Thoracic aorta (tissue), 2 donors: ENCODE results near the gene LTBP1. TPM values are rescaled to one million over a fixed set of nuclear protein-coding genes. Genes with fewer than 3 reads are reported as not detected.

ENCODE experiments used
- ATAC-seq: fragments of 150-250 bp; one replicate; pipeline ENCODE4 v1.8.0; 2017; ENCODE audit warnings: low read depth; ENCODE audit not compliant: insufficient number of reproducible peaks, low FRiP score
- DNase-seq: peaks from one replicate; pipeline ENCODE4 v3.0.0-alpha.2; 2020; ENCODE audit warnings: low spot score
- H3K27ac ChIP-seq, 2 donors: fragments of 200-600 bp; sonication (generic); 1 replicate in 1 of 2; 2 replicates in 1 of 2; pipeline ENCODE4 v1.5.1; 2016; ENCODE audit warnings: mild to moderate bottlenecking in 2 of 2, moderate library complexity in 2 of 2
- H3K27me3 ChIP-seq: fragments of 200-600 bp; sonication (generic); replicated peaks from 2 replicates; pipeline ENCODE4 v1.6.0; 2016; ENCODE audit warnings: mild to moderate bottlenecking; ENCODE audit not compliant: insufficient read depth
- H3K36me3 ChIP-seq: fragments of 200-600 bp; sonication (generic); one replicate; pipeline ENCODE4 v1.5.1; 2016
- H3K4me1 ChIP-seq, 2 donors: fragments of 200-600 bp; sonication (generic); 1 replicate in 1 of 2; 2 replicates in 1 of 2; pipeline versions ENCODE4 v1.5.1 to v1.6.0; 2016; ENCODE audit warnings: low read depth in 2 of 2, mild to moderate bottlenecking in 1 of 2; ENCODE audit not compliant: control insufficient read depth in 1 of 2
- H3K4me3 ChIP-seq: fragments of 200-600 bp; sonication (generic); 2 replicates; pipeline ENCODE4 v1.5.1; 2016; ENCODE audit warnings: mild to moderate bottlenecking
- H3K9me3 ChIP-seq: fragments of 200-600 bp; sonication (generic); 2 replicates; pipeline ENCODE4 v1.5.1; 2016
- CTCF ChIP-seq: fragments of 200-600 bp; sonication (generic); IDR thresholded peaks from one replicate; pipeline ENCODE4 v1.5.1; 2019; ENCODE audit warnings: antibody characterized with exemption
- total RNA-seq, 2 donors: library from RNA; depleted of rRNA; stranded (reverse); fragments of >200 nt; gene quantifications; one replicate each; pipeline versions ENCODE4 v1.1.0 to v1.2.3, GENCODE V29; 2016

LTBP1 gene
- total RNA-seq, 2 donors from 2014 or later, result 584 to 786 TPM

GRCh38 chr2:33220533-33220932 lies 273.8 kb downstream of the LTBP1 start:
- ATAC-seq (no peak), DNase-seq (no peak)
- Histone ChIP-seq H3K4me3 (no peak overlapping the region), H3K27ac (peak overlapping the region; percentile 66 to 93), H3K27me3 (no peaks in the 10 kb centered on the region), H3K36me3 (peaks cover 19% of the 10 kb centered on the region), H3K9me3 (no peaks in the 10 kb centered on the region), H3K4me1 (peaks cover 47 to 96% of the 10 kb centered on the region in 2 donors)
- TF ChIP-seq CTCF, result no peak

- H3K4me1 ChIP-seq, result peaks cover 42 to 96% of the 10 kb centered on the region in 2 donors
- peak overlapping the region; percentile 66 to 93 for H3K27ac ChIP-seq
- DNase-seq, result no peak
- no peak for ATAC-seq
- no peak for TF ChIP-seq CTCF
- no peak overlapping the region for H3K4me3 ChIP-seq
- H3K27me3 ChIP-seq, result no peaks in the 10 kb centered on the region
- peaks cover 20% of the 10 kb centered on the region for H3K36me3 ChIP-seq
- no peaks in the 10 kb centered on the region for H3K9me3 ChIP-seq
Measured at GRCh38 chr2:33221046-33221784, 274.5 kb downstream of the LTBP1 start.

DNA sequence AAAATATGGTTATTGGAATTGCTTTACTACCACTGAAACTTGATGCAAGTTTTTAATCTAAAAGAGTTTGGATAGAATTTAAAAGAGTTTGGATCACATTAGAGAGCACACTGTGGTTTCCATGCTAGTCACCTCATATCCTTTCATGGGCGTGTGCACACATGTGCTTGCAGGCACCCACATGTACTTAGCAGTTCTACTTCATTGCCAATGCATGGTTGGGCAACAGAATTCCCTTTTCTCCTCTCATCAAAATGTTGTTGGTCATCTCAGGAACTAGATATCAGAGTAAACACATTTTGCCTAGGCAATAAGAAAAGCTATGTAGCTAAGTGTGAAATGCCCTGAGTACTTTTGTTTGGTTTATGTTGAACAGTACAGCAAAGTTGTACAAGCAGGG lies 275.6 kb downstream of the LTBP1 start:
- peak overlapping the region; percentile 21 to 93 for H3K27ac ChIP-seq
- TF ChIP-seq CTCF, result no peak
- DNase-seq, result no peak

DNA sequence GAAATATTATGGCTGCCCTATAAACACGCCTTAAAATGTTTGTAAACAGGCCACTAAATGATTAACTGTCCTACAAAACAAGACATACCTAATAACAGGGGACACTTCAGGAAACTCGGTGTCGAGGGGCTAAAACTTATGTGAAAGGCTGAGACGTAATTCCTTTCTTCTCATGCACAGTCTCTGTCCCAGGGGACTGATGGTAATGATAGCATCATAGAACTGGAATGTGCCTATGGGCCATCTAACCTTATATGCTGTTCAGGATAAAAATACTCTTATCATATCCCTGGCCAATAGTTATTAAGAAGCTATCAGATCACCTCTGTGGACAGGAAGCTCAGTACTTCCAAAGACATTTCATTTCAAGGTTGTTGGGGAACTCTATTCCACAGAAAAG lies 277.1 kb downstream of the LTBP1 start:
- ATAC-seq, result no peak

More for the DNA sequence above, 275.6 kb downstream of the LTBP1 start:
- Histone ChIP-seq H3K27me3 (no peaks in the 10 kb centered on the region), H3K9me3 (no peaks in the 10 kb centered on the region), H3K4me1 (peaks cover 42 to 96% of the 10 kb centered on the region in 2 donors), H3K36me3 (peaks cover 23% of the 10 kb centered on the region), H3K4me3 (no peak overlapping the region)
- ATAC-seq, result no peak

GRCh38 chr2:33225350-33225749 lies 278.6 kb downstream of the LTBP1 start:
- peaks cover 23% of the 10 kb centered on the region for H3K36me3 ChIP-seq
- no peaks in the 10 kb centered on the region for H3K9me3 ChIP-seq
- no peak for DNase-seq
- H3K4me1 ChIP-seq, result peaks cover 45 to 94% of the 10 kb centered on the region in 2 donors
- H3K27ac ChIP-seq, result peak overlapping the region; percentile 65 to 93
- ATAC-seq, result no peak
- no peak for TF ChIP-seq CTCF
- no peak overlapping the region for H3K4me3 ChIP-seq
- H3K27me3 ChIP-seq, result no peaks in the 10 kb centered on the region

More for the DNA sequence above, 277.1 kb downstream of the LTBP1 start:
- H3K27me3 ChIP-seq, result no peaks in the 10 kb centered on the region
- peak overlapping the region; percentile 4 to 93 for H3K27ac ChIP-seq
- H3K36me3 ChIP-seq, result peaks cover 23% of the 10 kb centered on the region
- TF ChIP-seq CTCF, result no peak
- no peak for DNase-seq
- no peaks in the 10 kb centered on the region for H3K9me3 ChIP-seq
- no peak overlapping the region for H3K4me3 ChIP-seq
- peaks cover 46 to 94% of the 10 kb centered on the region in 2 donors for H3K4me1 ChIP-seq
